ENCODE measurements around the gene AMDHD2. TPM values are rescaled to one million over a fixed set of nuclear protein-coding genes. Genes with fewer than 3 reads are reported as not detected.

The AMDHD2 gene
- total RNA-seq, 1 experiment from 2014 or later = 22.7 TPM

- Histone ChIP-seq H3K79me2 (ENCODE audit: low read length) (peaks cover 10% of the 10 kb centered on the region; the same call in 1 of the 2 replicates), H3K36me3 (ENCODE audit: insufficient read depth, low read length) (no peaks in the 10 kb centered on the region), H3K9me2 (replicated peaks; ENCODE audit: insufficient read depth, low read length) (no peaks in the 10 kb centered on the region), H3K9me3 (ENCODE audit: low read length) (no peaks in the 10 kb centered on the region), H3K27me3 (ENCODE audit: low read length) (no peaks in the 10 kb centered on the region), H2AFZ (ENCODE audit: low read length) (no peak overlapping the region), H3K4me3 (ENCODE audit: low read length) (no peak overlapping the region), H3K9ac (ENCODE audit: low read length) (no peak overlapping the region), H3K27ac (ENCODE audit: low read length) (no peak overlapping the region), H4K20me1 (ENCODE audit: insufficient read depth, low read depth, low read length) (no peaks in the 10 kb centered on the region), H3K4me1 (ENCODE audit: low read length) (no peaks in the 10 kb centered on the region), H3K4me2 (ENCODE audit: low read depth, low read length, poor library complexity, severe bottlenecking) (no peak overlapping the region)
- DNase-seq = no peak
These were observed 26.6 kb upstream of the AMDHD2 start for GRCh38 chr16:2493605-2494004.

GRCh38 chr16:2494616-2495015 lies 25.6 kb upstream of the AMDHD2 start:
- Histone ChIP-seq H3K79me2 (ENCODE audit: low read length) (peaks cover 10% of the 10 kb centered on the region; the same call in 1 of the 2 replicates), H3K4me1 (ENCODE audit: low read length) (no peaks in the 10 kb centered on the region), H3K27me3 (ENCODE audit: low read length) (no peaks in the 10 kb centered on the region), H3K9me3 (ENCODE audit: low read length) (no peaks in the 10 kb centered on the region), H2AFZ (ENCODE audit: low read length) (no peak overlapping the region), H3K4me2 (ENCODE audit: low read depth, low read length, poor library complexity, severe bottlenecking) (no peak overlapping the region), H3K36me3 (ENCODE audit: insufficient read depth, low read length) (no peaks in the 10 kb centered on the region), H4K20me1 (ENCODE audit: insufficient read depth, low read depth, low read length) (no peaks in the 10 kb centered on the region), H3K27ac (ENCODE audit: low read length) (no peak overlapping the region), H3K4me3 (ENCODE audit: low read length) (no peak overlapping the region), H3K9ac (ENCODE audit: low read length) (no peak overlapping the region), H3K9me2 (replicated peaks; ENCODE audit: insufficient read depth, low read length) (no peaks in the 10 kb centered on the region)
- DNase-seq = no peak

GRCh38 chr16:2495041-2495440 lies 25.1 kb upstream of the AMDHD2 start:
- no peak overlapping the region for H2AFZ ChIP-seq (ENCODE audit: low read length)
- no peaks in the 10 kb centered on the region for H3K4me1 ChIP-seq (ENCODE audit: low read length)
- H3K9me3 ChIP-seq (ENCODE audit: low read length) = no peaks in the 10 kb centered on the region
- H4K20me1 ChIP-seq (ENCODE audit: insufficient read depth, low read depth, low read length) = no peaks in the 10 kb centered on the region
- H3K27me3 ChIP-seq (ENCODE audit: low read length) = no peaks in the 10 kb centered on the region
- H3K27ac ChIP-seq (ENCODE audit: low read length) = no peak overlapping the region
- peaks cover 8% of the 10 kb centered on the region; the same call in 1 of the 2 replicates for H3K79me2 ChIP-seq (ENCODE audit: low read length)
- H3K4me3 ChIP-seq (ENCODE audit: low read length) = no peak overlapping the region
- no peak overlapping the region for H3K9ac ChIP-seq (ENCODE audit: low read length)
- no peak for DNase-seq
- no peaks in the 10 kb centered on the region for H3K36me3 ChIP-seq (ENCODE audit: insufficient read depth, low read length)
- H3K4me2 ChIP-seq (ENCODE audit: low read depth, low read length, poor library complexity, severe bottlenecking) = no peak overlapping the region
- H3K9me2 ChIP-seq (replicated peaks; ENCODE audit: insufficient read depth, low read length) = no peaks in the 10 kb centered on the region

- 0 out of 2 replicates have a peak, but pooled peaks cover 2% of the 10 kb centered on the region for H4K20me1 ChIP-seq (ENCODE audit: insufficient read depth, low read depth, low read length)
- no peak overlapping the region for H3K9ac ChIP-seq (ENCODE audit: low read length)
- no peaks in the 10 kb centered on the region; the same call in 1 of the 2 replicates for H3K79me2 ChIP-seq (ENCODE audit: low read length)
- no peaks in the 10 kb centered on the region for H3K27me3 ChIP-seq (ENCODE audit: low read length)
- no peak overlapping the region for H3K4me3 ChIP-seq (ENCODE audit: low read length)
- DNase-seq = no peak
- H3K4me1 ChIP-seq (ENCODE audit: low read length) = peaks cover 6% of the 10 kb centered on the region
- no peak overlapping the region for H3K4me2 ChIP-seq (ENCODE audit: low read depth, low read length, poor library complexity, severe bottlenecking)
- no peaks in the 10 kb centered on the region for H3K36me3 ChIP-seq (ENCODE audit: insufficient read depth, low read length)
- H3K9me2 ChIP-seq (replicated peaks; ENCODE audit: insufficient read depth, low read length) = no peaks in the 10 kb centered on the region
- no peak overlapping the region for H3K27ac ChIP-seq (ENCODE audit: low read length)
- H2AFZ ChIP-seq (ENCODE audit: low read length) = no peak overlapping the region
- H3K9me3 ChIP-seq (ENCODE audit: low read length) = no peaks in the 10 kb centered on the region
These were observed 23.7 kb upstream of the AMDHD2 start for GRCh38 chr16:2496223-2497115.

- H3K9me2 ChIP-seq (replicated peaks; ENCODE audit: insufficient read depth, low read length) = no peaks in the 10 kb centered on the region
- H3K27me3 ChIP-seq (ENCODE audit: low read length) = no peaks in the 10 kb centered on the region
- H3K36me3 ChIP-seq (ENCODE audit: insufficient read depth, low read length) = peaks cover 2% of the 10 kb centered on the region; the same call in 1 of the 2 replicates
- H3K9me3 ChIP-seq (ENCODE audit: low read length) = no peaks in the 10 kb centered on the region
- H3K27ac ChIP-seq (ENCODE audit: low read length) = no peak overlapping the region
- no peak overlapping the region for H3K9ac ChIP-seq (ENCODE audit: low read length)
- H3K4me3 ChIP-seq (ENCODE audit: low read length) = no peak overlapping the region
- DNase-seq = no peak
- H3K79me2 ChIP-seq (ENCODE audit: low read length) = no peaks in the 10 kb centered on the region; the same call in 1 of the 2 replicates
- H2AFZ ChIP-seq (ENCODE audit: low read length) = no peak overlapping the region
- no peak overlapping the region for H3K4me2 ChIP-seq (ENCODE audit: low read depth, low read length, poor library complexity, severe bottlenecking)
- H3K4me1 ChIP-seq (ENCODE audit: low read length) = peaks cover 8% of the 10 kb centered on the region
- H4K20me1 ChIP-seq (ENCODE audit: insufficient read depth, low read depth, low read length) = 0 out of 2 replicates have a peak, but pooled peaks cover 6% of the 10 kb centered on the region
These were observed 23.0 kb upstream of the AMDHD2 start for GRCh38 chr16:2497116-2497630.

- Histone ChIP-seq H3K9me3 (ENCODE audit: low read length) (no peaks in the 10 kb centered on the region), H3K4me2 (ENCODE audit: low read depth, low read length, poor library complexity, severe bottlenecking) (no peak overlapping the region), H3K4me3 (ENCODE audit: low read length) (no peak overlapping the region), H4K20me1 (ENCODE audit: insufficient read depth, low read depth, low read length) (0 out of 2 replicates have a peak, but pooled peaks cover 6% of the 10 kb centered on the region), H3K79me2 (ENCODE audit: low read length) (no peaks in the 10 kb centered on the region), H2AFZ (ENCODE audit: low read length) (no peak overlapping the region), H3K9me2 (replicated peaks; ENCODE audit: insufficient read depth, low read length) (no peaks in the 10 kb centered on the region), H3K27me3 (ENCODE audit: low read length) (no peaks in the 10 kb centered on the region), H3K36me3 (ENCODE audit: insufficient read depth, low read length) (peaks cover 2% of the 10 kb centered on the region; the same call in 1 of the 2 replicates), H3K9ac (ENCODE audit: low read length) (no peak overlapping the region), H3K4me1 (ENCODE audit: low read length) (peaks cover 8% of the 10 kb centered on the region), H3K27ac (ENCODE audit: low read length) (no peak overlapping the region)
- no peak for DNase-seq
These were observed 22.3 kb upstream of the AMDHD2 start for GRCh38 chr16:2497695-2498484.

- Histone ChIP-seq H3K9me2 (replicated peaks; ENCODE audit: insufficient read depth, low read length) (no peaks in the 10 kb centered on the region), H4K20me1 (ENCODE audit: insufficient read depth, low read depth, low read length) (0 out of 2 replicates have a peak, but pooled peaks cover 6% of the 10 kb centered on the region), H3K36me3 (ENCODE audit: insufficient read depth, low read length) (peaks cover 2% of the 10 kb centered on the region; the same call in 1 of the 2 replicates), H3K4me1 (ENCODE audit: low read length) (peaks cover 8% of the 10 kb centered on the region), H3K9ac (ENCODE audit: low read length) (no peak overlapping the region), H3K27me3 (ENCODE audit: low read length) (no peaks in the 10 kb centered on the region), H3K9me3 (ENCODE audit: low read length) (no peaks in the 10 kb centered on the region), H3K27ac (ENCODE audit: low read length) (no peak overlapping the region), H2AFZ (ENCODE audit: low read length) (no peak overlapping the region), H3K79me2 (ENCODE audit: low read length) (no peaks in the 10 kb centered on the region), H3K4me2 (ENCODE audit: low read depth, low read length, poor library complexity, severe bottlenecking) (no peak overlapping the region), H3K4me3 (ENCODE audit: low read length) (no peak overlapping the region)
- no peak for DNase-seq
These were observed 21.5 kb upstream of the AMDHD2 start for GRCh38 chr16:2498531-2499253.
